HG02973 (cell line): ENCODE measurements around the gene PRRC2B.
A peak's percentile ranks its signal among the peaks of the same experiment; 100 is the strongest.
"Not testable (repeated sequence)": the region's sequence is repeated elsewhere in the genome, so short reads cannot be mapped to it uniquely, and the experiment has no call there.

Experiments used
- ATAC-seq: cut with Tn5 transposase; IDR thresholded peaks from one replicate; pipeline ENCODE4 v1.9.1; 2021; ENCODE audit warnings: moderate library complexity; ENCODE audit not compliant: unreplicated experiment

PRRC2B gene

DNA sequence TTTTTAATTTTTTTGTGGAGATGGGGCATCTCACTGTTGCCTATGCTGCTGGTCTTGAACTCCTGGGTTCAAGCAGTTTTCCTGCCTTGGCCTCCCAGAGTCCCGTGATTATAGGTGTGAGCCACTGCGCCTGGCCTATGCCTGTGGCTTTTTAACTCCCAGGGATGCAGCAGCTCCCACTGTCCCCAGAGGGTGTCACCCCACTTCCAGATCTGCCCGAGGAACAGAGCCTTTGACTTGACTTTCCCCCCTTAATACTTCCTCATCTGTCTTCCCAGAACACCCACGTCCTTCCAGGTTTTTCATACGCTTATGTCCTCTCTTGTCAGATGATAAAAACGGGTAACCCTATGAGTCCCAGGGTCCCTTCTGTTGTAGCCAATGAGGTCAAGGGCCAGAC lies 7.6 kb upstream of the PRRC2B start:
- no peak for ATAC-seq

DNA sequence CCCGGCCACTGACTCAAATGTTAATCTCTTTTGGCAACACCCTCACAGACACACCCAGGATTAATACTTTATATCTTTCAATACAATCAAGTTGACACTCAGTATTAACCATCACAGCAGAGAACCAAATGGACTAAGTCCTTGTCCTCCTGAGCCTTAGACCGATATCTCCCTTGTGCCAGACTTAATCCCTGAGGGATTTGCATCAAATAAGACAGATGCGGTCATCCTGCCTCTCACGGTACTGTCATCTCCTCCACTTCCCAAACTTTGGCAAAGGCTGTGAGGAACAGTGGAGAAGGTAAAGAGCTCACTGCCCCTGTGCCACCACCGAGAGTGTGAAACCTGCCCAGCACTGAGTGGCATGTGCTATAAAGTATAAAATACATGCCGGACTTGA lies 6.5 kb upstream of the PRRC2B start:
- ATAC-seq: no peak

DNA sequence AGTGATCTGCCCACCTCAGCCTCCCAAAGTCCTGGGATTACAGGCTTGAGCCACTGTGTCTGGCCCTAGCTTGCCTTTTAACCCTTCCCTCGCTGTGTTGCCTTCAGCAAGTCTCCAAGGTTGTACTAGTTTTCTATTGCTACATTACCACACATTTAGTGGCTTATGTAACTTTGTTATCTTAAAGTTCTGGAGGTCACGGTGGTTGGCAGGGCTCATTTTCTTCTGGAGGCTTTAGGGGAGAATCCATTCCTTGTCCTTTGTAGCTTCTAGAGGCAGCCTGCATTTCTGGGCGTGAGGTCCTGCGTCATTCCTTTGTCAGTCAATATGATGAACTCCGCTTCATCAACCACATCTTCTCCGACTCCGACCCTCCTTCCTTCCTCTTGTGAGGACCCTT lies 2.9 kb upstream of the PRRC2B start:
- ATAC-seq: no peak

DNA sequence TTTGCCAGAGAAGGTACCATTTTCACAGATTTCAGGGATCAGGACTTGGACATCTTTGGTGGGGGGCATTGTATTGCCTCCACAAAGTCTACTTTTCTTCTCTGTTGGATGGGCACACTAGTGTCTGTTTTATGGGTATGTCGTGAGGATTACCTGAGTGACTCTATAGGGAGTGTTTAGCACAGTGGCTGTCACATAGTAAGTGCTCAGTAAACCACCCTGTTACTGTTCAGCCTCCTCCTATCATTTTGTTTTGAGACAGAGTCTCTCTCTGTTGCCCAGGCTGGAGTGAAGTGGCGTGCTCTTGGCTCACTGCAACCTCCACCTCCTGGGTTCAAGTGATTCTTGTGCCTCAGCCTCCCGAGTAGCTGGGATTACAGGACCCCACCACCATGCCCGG lies 2.4 kb upstream of the PRRC2B start:
- no peak for ATAC-seq

DNA sequence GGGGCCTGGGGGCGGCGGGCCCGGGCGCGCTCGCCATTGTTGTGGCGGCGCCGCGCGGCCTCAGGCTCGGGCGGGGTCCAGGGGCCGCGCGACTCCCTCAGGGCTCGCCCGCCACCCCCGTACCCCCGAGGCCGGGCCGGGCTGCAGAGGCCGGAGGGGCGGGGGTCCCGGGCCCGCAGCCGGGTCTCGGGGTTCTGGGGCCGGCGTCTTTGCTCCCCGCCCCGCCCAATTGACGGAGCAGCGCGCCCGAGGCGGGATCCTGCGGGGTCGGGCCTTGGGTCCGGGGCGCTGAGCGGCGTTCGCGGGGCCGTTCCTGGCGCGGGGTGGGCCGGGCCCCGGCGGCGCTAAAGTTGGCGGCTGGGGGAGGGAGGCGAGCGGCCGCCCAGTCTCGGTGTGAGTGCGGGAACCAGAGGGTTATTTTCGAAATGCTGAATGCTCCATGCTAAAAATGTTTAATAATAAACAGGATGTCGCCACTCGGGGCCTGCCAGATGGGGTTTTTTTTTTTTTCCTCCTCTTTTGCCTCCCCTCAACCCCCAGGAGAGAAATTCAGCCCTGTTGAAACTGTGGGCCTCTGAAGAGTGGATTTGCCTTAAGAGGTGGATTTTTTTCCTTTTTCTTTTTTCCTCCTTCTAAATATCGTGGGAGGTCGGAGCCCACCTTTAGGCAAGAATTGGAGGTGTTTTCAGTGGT lies 724 bp downstream of the PRRC2B start:
- peak; percentile 26 for ATAC-seq

DNA sequence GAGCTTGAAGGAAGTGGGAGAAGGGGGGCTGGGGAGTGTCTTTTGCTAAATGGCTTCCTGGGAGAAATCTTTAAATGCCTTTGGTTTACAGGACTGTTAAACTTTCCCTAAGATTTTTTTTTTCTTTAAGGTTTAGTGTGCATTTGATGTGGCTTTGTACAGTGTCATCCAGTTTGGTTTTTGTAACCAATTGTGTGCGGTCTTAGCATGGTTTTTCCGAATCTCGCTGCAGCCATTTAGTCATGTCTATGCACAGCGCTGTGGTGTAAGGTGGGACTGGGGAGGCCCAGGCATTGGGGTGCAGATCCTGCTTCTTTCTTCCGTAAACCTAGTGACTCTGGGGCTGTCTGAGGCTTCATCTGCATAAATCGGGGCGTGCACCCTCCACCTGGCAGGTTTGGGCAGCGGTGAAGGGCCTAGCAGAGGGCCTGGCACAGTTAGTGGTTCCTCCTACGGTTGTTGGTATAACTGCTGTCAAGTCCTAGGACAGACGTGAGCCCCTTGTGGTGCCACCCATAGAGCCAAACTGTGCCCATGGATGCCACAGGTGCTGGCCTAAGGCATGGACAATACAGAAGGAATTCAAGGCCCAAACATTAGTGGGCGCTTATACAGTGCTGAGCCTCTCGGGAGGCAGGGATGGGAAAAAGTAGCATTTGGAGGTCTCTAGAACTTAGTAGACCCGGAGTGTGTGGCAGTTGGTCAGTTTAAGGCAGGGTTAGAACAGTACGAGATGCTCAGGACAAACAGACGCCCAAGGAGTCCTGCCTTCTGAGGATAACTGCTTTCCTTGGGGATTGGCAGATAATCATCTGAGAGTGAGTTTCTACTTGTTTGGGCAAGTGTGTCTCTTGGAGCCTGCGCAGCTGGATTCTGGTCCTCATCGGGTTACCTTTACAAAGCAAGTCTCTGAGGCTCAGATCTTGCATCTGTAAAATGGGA lies 1.5 kb downstream of the PRRC2B start:
- no peak for ATAC-seq

DNA sequence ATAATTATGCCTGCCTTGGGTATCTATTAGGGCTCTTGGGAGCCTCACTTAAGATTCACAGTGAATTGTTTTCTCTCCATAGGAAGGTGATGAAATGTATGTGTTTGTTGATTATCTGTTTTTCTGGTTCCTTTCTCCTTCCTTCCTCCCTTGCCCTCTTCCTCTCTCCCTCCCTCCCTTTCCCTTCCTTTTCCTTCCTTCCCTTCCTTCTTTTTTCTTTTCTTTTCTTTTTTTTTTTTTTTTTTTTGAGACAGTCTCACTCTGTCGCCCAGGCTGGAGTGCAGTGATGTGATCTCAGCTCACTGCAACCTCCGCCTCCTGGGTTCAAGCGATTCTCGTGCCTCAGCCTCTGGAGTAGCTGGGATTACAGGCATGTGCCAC lies 2.2 kb downstream of the PRRC2B start:
- ATAC-seq: not testable (repeated sequence)

DNA sequence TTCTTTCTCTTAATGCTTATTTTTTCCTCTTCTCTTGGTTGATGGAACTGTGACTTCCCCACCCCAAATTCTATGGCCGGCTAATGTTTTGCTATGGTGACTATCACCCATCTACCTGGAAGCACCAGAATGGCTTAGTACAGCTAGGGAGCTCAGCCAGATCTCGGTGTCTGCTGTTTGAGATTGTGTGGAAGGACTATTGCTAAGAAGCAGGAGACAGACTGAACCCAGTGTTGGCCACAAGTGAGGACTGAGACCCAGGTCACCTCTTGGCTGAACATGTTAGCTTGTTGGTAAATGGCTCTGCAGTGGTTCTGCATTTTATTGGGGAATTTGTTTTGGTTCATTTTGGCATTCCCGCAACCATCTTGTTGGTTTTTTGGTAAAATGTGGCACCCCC lies 2.7 kb downstream of the PRRC2B start:
- ATAC-seq: no peak

DNA sequence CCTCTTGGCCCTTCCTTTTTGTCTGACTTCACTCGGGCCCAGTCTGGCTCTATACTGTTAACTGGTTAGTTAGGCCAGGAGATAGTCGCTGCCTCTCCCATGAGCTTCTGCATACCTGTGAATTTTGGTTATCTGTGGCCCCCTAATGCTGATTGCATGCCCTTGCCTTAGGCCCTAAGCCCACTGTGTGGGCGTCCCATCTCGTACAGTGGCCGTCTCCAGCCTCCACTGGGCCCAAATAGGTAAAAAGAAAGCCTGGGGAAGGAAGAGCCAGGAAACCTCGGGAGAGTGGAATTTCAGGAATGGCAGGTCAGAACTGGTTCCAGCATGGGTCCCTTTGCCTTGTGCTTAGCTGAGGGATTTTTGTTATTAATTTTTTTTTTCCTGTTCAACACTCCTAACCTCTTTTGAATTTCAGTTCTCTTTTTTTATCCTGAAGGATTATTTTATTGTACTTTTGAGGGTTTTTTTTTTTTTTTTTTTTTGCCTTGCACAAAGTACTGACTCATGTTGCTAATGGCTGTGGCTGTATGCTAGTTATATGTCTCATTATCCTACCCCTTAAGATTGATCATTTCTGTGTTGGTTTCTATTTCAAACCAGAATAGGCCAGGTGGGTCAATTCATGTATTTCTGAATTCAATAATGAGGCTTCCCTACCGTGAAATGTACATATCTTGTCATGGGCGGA lies 3.4 kb downstream of the PRRC2B start:
- ATAC-seq: no peak

DNA sequence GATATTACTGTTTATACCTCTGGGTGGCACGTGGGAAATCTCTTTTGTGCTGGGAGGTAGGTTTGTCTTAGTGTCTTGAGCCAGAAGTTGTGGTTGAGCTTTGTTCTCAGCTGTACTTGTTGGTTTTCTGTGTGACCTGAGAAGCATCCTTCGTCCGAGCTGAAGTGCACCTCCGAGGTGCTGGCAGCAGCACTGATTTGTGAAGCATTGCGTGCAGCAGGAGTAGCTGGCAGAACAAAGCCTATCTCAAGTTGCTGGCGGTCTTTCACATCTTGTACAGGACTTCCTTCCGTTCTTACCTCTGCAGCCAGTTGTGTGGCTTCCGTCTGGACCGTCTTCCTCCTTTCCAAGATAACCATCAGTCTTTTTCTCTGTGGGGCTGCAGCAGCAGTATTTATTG lies 4.3 kb downstream of the PRRC2B start:
- ATAC-seq: no peak

DNA sequence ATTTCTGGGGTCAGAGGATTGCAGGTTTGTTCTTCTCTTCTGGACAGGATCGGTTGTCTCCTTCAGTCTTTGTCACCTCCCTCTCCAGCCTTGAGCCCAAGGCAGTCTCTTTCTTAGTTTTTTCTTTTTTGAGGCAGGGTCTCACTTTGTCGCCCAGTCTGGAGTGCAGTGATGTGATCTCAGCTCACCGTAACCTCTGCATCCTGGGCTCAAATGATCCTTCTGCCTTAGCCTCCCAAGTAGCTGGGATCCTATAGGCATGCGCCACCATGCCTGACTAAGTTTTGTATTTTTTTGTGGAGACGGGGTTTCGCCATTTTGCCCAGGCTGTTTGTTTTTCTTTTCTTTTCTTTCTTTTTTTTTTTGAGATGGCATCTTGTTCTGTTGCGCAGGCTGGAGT lies 6.1 kb downstream of the PRRC2B start:
- no peak for ATAC-seq

DNA sequence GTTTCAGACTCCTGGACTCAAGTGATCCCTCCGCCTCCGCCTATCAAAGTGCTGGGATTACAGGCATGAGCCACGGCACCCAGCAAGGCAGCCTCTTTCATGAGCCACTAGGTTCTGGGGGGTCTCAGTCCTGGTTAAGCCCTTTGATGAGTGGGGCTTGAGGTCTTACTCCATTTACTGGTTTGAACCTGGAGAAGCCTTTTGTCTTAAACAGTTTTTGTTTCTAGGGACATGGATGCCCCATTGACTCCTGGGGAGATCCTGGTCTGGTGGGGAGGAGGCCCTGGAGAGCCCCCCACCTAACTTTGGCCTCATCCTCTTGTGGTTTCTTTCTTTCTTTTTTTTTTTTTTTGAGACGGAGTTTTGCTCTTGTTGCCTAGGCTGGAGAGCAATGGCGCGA lies 6.7 kb downstream of the PRRC2B start:
- no peak for ATAC-seq

DNA sequence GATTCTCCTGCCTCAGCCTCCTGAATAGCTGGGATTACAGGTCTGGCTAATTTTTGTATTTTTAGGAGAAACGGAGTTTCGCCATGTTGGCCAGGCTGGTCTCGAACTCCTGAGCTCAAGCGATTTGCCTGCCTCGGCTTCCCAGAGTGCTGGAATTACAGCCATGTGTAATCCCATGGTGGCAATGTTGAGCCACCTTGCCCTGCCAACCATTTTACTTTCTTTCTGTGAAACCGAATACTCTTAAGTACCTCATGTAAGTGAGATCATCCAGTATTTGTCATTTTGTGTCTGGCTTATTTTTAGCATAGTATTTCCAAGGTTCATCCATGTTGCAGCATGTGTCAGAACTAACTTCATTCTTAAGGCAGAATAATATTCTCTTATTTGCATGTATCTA lies 8.2 kb downstream of the PRRC2B start:
- ATAC-seq: no peak

DNA sequence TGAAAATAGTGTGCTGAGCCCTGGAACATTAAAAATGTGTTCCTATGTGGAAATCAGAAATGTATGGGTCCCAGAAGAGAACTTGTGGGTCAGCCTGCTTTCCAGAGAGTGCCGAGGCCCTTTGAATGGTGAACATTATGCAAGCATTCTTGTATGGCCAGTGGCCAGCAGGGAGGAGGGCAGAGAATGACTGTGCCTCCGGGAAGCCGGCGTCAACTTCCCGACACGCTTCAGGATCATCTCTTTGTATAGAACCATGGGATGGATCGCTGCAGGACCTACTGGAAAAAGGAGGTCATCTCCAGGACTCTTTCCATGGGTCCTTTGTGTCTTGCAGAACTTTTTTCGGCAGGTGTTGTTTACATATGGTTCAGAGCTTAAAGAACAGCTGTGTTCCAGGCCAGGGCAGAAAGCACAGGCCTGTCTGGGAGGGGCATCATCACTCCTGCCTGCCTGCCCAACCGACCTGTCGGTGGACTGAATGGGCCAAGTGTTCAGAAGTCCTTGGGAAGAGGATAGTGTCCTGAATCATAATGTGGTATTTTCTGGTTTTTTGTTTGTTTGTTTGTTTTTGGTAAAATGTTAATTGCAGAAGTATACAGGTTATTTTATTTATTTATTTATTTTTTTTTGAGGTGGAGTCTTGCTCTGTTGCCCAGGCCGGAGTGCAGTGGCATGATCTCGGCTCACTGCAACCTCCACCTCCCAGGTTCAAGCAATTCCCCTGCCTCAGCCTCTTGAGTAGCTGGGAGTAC lies 9.0 kb downstream of the PRRC2B start:
- no peak for ATAC-seq

DNA sequence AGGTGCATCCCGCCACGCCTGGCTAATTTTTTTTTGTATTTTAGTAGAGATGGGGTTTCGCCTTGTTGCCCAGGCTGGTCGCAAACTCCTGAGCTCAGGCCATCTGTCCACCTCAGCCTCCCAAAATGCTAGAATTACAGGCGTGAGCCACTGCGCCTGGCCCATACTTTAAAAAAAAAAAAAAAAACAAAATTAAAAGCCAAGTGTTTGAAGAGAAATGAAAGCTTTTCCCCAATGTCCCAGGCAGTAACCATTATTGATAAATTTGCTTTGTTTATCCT lies 9.5 kb downstream of the PRRC2B start:
- ATAC-seq: no peak

DNA sequence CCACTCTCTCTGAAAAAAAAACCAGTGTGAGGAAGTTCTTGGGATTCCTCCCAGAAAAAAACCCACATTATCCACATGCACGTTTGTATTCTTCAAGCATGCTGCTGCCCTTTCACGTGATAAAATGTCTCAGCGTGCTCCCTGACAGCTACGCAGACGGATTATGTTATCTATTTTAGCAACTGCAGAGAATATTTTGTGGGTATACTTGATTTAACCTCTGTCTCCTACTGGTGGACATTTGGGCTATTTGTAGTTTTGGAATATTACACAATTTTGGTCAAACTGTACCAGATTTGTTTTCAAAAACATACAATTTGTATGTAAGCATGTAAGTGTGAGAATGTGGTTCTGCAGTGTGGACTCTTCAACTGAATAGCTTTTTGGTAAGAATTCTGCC lies 10.7 kb downstream of the PRRC2B start:
- no peak for ATAC-seq

DNA sequence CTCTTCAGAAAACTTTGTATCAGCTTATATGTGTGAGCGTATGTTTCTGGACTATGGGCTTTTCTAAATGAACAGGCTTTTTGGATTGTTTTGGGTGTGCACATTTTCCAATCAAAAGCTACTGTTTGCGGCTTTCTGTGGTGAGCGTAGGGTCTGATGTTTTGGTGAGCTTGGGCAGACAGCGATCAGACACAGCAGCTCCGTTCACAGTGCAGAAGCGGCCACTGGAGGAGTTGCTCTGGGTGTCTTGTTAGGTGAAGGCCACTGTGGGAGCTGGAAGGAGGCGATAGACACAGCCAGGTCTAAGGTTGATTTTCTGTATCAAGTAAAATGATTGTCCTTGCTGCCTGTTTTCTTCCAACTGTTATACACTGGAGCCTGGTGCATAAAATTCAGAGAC lies 11.1 kb downstream of the PRRC2B start:
- ATAC-seq: no peak

DNA sequence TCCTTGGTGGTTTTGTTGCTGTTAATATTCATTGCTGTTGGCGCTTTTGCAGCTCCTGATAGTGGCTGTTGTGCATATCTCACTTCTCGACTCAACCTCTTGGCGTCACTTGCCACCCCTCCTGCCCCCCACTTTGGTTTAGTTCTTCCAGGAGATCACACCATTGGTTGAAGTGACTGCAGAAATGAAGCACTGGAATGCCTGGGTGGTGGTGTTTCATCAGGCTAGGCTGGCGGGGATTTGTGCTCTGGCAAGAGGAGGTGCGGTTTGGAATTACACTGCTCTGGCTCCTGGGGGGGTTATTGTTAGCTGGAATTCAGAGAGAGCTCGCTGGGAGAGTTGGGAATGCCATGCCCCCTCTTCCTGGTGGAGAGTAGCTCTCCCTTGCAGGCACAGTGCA lies 11.5 kb downstream of the PRRC2B start:
- no peak for ATAC-seq

DNA sequence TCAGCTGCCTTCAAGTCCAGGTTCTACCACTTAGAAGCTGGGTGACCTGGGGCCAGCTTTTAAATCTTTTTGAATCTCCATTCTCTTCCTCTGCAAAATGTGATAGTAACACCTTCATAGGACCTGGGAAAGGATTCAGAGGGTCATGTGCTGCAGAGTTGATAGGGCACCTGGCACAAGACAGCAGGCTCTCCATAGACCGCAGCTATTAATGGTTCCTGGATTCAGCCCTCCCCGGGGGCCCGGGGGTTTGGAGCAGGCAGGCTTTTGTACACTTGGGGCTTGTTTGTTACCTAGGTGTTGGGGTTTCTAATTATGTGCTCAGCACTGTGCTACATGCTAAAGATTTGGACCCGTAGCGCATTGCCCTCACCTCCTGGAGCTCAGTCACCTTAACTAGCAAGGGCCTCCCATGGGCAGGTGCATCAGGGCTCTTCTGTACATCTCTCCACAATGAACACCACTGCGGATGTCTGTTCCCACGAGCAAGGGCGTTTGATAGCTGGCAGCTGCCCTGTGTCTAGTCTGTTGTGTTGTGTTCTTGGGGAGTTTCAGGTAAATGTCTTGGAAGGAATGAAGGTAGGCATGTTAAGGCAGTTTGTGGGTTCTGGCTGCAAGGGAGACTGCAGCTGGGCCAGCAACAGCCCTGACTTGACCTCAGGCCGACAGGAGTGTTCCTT lies 12.1 kb downstream of the PRRC2B start:
- ATAC-seq: no peak

DNA sequence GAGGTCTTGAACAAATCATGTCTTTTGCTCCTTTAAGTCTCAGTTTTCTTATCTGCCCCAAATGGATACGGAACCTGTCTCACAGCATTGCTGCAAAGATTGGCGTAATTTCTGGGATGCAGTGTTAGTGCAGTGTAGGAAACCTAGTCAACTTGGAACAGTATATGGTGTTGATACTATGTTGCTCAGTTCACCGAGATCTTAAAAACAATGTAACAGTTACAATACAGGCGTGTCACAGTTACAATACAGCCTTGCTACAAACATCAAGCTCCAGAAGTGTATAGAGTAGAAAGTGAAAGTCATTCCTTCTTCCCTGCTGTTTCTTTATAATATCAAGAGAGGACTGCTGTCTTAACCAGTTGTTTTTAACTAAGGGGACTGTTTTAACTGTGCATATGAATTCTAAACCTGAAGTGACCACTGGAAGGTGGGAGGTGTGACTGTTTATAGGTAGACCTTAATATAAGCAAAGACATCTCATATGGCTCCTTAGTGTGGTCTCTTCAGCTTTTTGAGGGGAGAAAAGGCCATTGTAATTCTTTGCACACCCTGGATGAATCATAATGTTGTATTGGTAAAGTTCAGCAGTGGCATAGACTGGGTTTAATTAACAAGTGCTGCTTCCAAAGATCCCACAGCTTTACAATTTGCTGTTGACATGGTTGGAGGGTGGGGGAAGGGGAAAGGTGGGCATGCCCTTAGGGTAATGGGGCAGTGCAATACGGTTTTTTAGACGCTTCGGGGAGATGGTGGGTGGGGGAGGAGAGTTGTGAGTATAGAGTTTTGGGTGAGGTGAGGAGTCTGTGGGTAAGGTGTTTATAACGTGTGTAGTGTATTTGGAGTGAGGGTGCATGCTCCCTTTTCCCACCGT lies 12.9 kb downstream of the PRRC2B start:
- no peak for ATAC-seq
